ENCODE data around the gene TCF7L1.
"Not testable (repeated sequence)": the region's sequence is repeated elsewhere in the genome, so short reads cannot be mapped to it uniquely, and the experiment has no call there.

- TF ChIP-seq CTCF (IDR thresholded peaks at IDR 0.05; ENCODE audit: low read depth, low read length, poor library complexity, severe bottlenecking); EZH2phosphoT487 (IDR thresholded peaks at IDR 0.05; ENCODE audit: borderline replicate concordance, low read length): not testable (repeated sequence)
Observed at GRCh38 chr2:85126462-85126861, 6.7 kb upstream of the TCF7L1 start.
